ENCODE results near the gene BCAM. TPM values are rescaled to one million over a fixed set of nuclear protein-coding genes. Genes with fewer than 3 reads are reported as not detected.

The BCAM gene
- total RNA-seq, 1 experiment from 2014 or later: 78.7 TPM

DNA sequence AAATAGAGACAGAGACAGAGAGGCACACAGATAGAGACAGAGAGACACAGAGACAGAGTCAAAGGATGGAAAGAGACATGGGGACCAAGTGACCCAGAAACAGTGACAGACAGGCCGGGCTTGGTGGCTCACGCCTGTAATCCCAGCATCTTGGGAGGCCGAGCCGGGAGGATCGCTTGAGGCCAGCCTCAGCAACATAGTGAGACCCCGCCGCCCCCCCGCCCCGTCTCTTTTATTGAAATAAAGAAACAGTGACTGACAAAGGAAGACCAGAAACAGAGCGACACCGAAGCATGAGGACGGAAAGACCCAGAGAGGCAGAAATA is 36.3 kb downstream of the BCAM start:
- ChIA-PET RAD21 (ENCODE audit: low non-redundant PET in 1 of 2, low total read pairs in 2 of 2, uncharacterized antibody in 2 of 2, unreplicated experiment in 2 of 2) (interaction anchor here (0.7 to 0.9 kb wide), 4 partner anchors 75 to 275 kb away, joined by 5 to 8 read pairs (median 6); no protein-coding TSS in a partner anchor), POLR2A (interaction anchor here (0.6 to 1.4 kb wide), 8 partner anchors 46 to 255 kb away, joined by 3 to 6 read pairs (median 4); partner anchors contain the start of gene TOMM40), CTCF (interaction anchor here (0.7 to 1.5 kb wide), 9 partner anchors 35 to 275 kb away, joined by 3 to 18 read pairs (median 3); no protein-coding TSS in a partner anchor)
- Histone ChIP-seq H2AFZ (ENCODE audit: low read depth, low read length, poor library complexity, severe bottlenecking) (no peak overlapping the region), H3K27me3 (ENCODE audit: insufficient read depth, low read length) (no peaks in the 10 kb centered on the region), H3K4me3 (replicated peaks in 1 of 2; ENCODE audit: low read depth in 1 of 2, low read length in 2 of 2) (peak overlapping the region; percentile 68 to 70), H4K20me1 (ENCODE audit: insufficient read depth) (no peaks in the 10 kb centered on the region), H3K9ac (ENCODE audit: low read length) (peak overlapping the region; percentile 83), H3K4me1 (ENCODE audit: control insufficient read depth in 1 of 2, insufficient read depth in 2 of 2, low read length in 2 of 2) (peaks cover 22 to 61% of the 10 kb centered on the region in 2 experiments), H3K4me2 (ENCODE audit: low read length) (peak overlapping the region; percentile 89), H3K9me3 (ENCODE audit: control insufficient read depth in 1 of 2, insufficient read depth in 1 of 2, low read depth in 1 of 2, low read length in 2 of 2) (no peaks in the 10 kb centered on the region), H3K79me2 (ENCODE audit: insufficient read depth, low read length) (peaks cover 41% of the 10 kb centered on the region), H3K27ac (ENCODE audit: low read depth, low read length) (peak overlapping the region; percentile 83), H3K9me2 (ENCODE audit: insufficient read depth) (no peaks in the 10 kb centered on the region), H3K36me3 (ENCODE audit: control insufficient read depth in 1 of 2, insufficient read depth in 2 of 2, low read length in 2 of 2) (no peaks in the 10 kb centered on the region)
- intact Hi-C loops (cut with micrococcal nuclease): loop anchor here (2.0 to 10.0 kb wide), 5 partner anchors 36 to 160 kb away; partner anchors contain the start of genes BCAM and CBLC
- ATAC-seq: no peak
- no peak for DNase-seq (ENCODE audit: low read depth, low spot score)
- BruUV-seq (replicated peaks): no TSS peak
- no peak for TF ChIP-seq ZFX (IDR thresholded peaks at IDR 0.05)
- no peak for TF ChIP-seq TCF7L2 (IDR thresholded peaks at IDR 0.05; ENCODE audit: borderline replicate concordance, extremely low read depth, insufficient read depth, insufficient read length)
- no peak for TF ChIP-seq YY1 (IDR thresholded peaks at IDR 0.05; ENCODE audit: extremely low read depth, insufficient replicate concordance, low read depth, low read length)
- no peak for TF ChIP-seq SP1 (IDR thresholded peaks at IDR 0.05; ENCODE audit: low read depth)
- no peak for TF ChIP-seq POLR2A (IDR thresholded peaks at IDR 0.05; ENCODE audit: borderline replicate concordance, extremely low read depth, insufficient read depth, insufficient read length)
- TF ChIP-seq EZH2phosphoT487 (IDR thresholded peaks at IDR 0.05; ENCODE audit: borderline replicate concordance): no peak
- no peak for TF ChIP-seq ZNF274 (IDR thresholded peaks at IDR 0.05; ENCODE audit: low read depth, low read length)
- TF ChIP-seq EZH2 (IDR thresholded peaks at IDR 0.05): no peak
- TF ChIP-seq ATF3 (IDR thresholded peaks at IDR 0.05): no peak
- no peak for TF ChIP-seq RAD21 (IDR thresholded peaks at IDR 0.05; ENCODE audit: low read depth)
- no peak for TF ChIP-seq FOSL1 (IDR thresholded peaks at IDR 0.05; ENCODE audit: low read depth)
- TF ChIP-seq REST (IDR thresholded peaks at IDR 0.05; ENCODE audit: low read depth): no peak
- no peak for TF ChIP-seq JUND (IDR thresholded peaks at IDR 0.05)

Data from HCT116 (cell line).